Prostate gland (tissue), 2 donors: ENCODE data around the gene ST8SIA3. TPM values are rescaled to one million over a fixed set of nuclear protein-coding genes. Genes with fewer than 3 reads are reported as not detected.

Experiments used
- DNase-seq: peaks from one replicate; pipeline ENCODE4 v3.0.0-alpha.2; 2019; ENCODE audit warnings: low spot score
- H3K27ac ChIP-seq, 2 donors: fragments of 200-600 bp; sonication (generic); 2 replicates each; pipeline ENCODE4 v1.5.1; 2017 to 2019
- H3K27me3 ChIP-seq: fragments of 200-600 bp; sonication (generic); replicated peaks from 2 replicates; pipeline ENCODE4 v1.5.1; 2019; ENCODE audit not compliant: insufficient read depth
- H3K36me3 ChIP-seq, 2 donors: fragments of 200-600 bp; sonication (generic); 1 replicate in 1 of 2; 2 replicates in 1 of 2; pipeline versions ENCODE4 v1.5.1 to v1.8.1; 2017 to 2019
- H3K4me1 ChIP-seq: fragments of 200-600 bp; sonication (generic); replicated peaks from 2 replicates; pipeline ENCODE4 v1.5.1; 2019
- H3K4me3 ChIP-seq, 2 donors: fragments of 200-600 bp; sonication (generic); 2 replicates each; pipeline ENCODE4 v1.5.1; 2017 to 2019
- H3K9me3 ChIP-seq: fragments of 200-600 bp; sonication (generic); 2 replicates; pipeline ENCODE4 v1.5.1; 2017
- POLR2A ChIP-seq: fragments of 450-650 bp; IDR thresholded peaks from one replicate; pipeline ENCODE4 v1.6.1; 2016; ENCODE audit warnings: antibody characterized with exemption, mild to moderate bottlenecking
- POLR2AphosphoS5 ChIP-seq: sonication (generic); formaldehyde crosslinking; IDR thresholded peaks from one replicate; pipeline ENCODE4 v1.6.1; 2017; ENCODE audit warnings: antibody characterized with exemption
- WGBS: methylation state at CpG from one replicate; pipeline ENCODE4 v1.1.5; 2018; 5-methylcytosine and 5-hydroxymethylcytosine counted together
- intact Hi-C: fragments of 100-400 bp; cut with DNase I; formaldehyde crosslinking; loops from one replicate; pipeline ENCODE4 v1.14.2; 2022
- total RNA-seq, 2 donors: library from RNA; depleted of rRNA; stranded (reverse); fragments of >200 nt; gene quantifications; one replicate each; pipeline ENCODE4 v1.1.0, GENCODE V29; 2016
- TF ChIP-seq, protein P1 (sequence below), 4 experiments: fragments of 200-600 bp in 2 of 4; fragments of 450-650 bp in 2 of 4; sonication (generic) in 2 of 4; IDR thresholded peaks; 1 replicate in 3 of 4; 2 replicates in 1 of 4; pipeline ENCODE4 v1.5.1; 2016 to 2019; ENCODE audit warnings: antibody characterized with exemption in 4 of 4, mild to moderate bottlenecking in 2 of 4, moderate library complexity in 2 of 4

Gene ST8SIA3
- total RNA-seq, 2 donors from 2014 or later: 13.1 TPM; not detected in 1

DNA sequence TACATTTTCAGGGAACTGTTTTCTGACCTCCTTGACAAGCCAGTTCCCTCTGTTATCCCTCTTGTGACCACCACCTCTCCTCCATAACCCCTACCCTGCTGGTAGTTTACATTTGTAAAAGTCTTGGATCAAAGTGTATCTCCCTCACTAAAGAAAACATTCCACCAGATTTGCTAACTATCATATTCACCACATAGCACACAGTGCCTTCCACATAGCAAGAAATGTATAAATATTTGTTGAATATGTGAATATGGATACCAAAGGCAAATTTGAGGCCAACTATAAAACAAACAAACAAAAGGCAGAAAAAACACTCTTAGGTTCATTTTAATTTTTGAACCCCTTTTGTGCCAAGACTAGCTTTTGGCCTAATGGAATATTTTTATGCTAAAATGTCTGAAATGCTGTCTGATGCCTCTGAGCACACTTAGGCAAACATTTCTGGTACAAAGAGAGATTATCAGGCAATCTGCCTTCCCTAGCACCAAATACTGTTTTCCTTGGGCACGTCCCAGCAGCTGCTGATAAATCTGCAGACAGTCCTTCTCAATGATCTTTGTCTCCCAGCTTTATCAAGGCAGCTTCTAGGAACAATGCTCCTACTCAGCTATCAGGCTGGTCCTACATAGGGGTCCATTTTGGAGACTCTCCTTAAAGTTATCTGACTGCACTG lies 26.7 kb upstream of the ST8SIA3 start:
- Histone ChIP-seq H3K4me1 (no peaks in the 10 kb centered on the region), H3K4me3 (no peak overlapping the region), H3K27ac (no peak overlapping the region), H3K36me3 (no peaks in the 10 kb centered on the region), H3K9me3 (no peaks in the 10 kb centered on the region), H3K27me3 (no peaks in the 10 kb centered on the region)
- TF ChIP-seq POLR2A: no peak
- TF ChIP-seq POLR2AphosphoS5: no peak
- TF ChIP-seq, protein P1, sequence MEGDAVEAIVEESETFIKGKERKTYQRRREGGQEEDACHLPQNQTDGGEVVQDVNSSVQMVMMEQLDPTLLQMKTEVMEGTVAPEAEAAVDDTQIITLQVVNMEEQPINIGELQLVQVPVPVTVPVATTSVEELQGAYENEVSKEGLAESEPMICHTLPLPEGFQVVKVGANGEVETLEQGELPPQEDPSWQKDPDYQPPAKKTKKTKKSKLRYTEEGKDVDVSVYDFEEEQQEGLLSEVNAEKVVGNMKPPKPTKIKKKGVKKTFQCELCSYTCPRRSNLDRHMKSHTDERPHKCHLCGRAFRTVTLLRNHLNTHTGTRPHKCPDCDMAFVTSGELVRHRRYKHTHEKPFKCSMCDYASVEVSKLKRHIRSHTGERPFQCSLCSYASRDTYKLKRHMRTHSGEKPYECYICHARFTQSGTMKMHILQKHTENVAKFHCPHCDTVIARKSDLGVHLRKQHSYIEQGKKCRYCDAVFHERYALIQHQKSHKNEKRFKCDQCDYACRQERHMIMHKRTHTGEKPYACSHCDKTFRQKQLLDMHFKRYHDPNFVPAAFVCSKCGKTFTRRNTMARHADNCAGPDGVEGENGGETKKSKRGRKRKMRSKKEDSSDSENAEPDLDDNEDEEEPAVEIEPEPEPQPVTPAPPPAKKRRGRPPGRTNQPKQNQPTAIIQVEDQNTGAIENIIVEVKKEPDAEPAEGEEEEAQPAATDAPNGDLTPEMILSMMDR (IDR thresholded peaks at IDR 0.05): no peak
- intact Hi-C loops: no loop called here
- no peak for DNase-seq
- 11% methylated on average over 1 of the region's 1 CpG for WGBS

- no peaks in the 10 kb centered on the region for H3K4me1 ChIP-seq
- no peak overlapping the region for H3K27ac ChIP-seq
- no peak overlapping the region for H3K4me3 ChIP-seq
- H3K36me3 ChIP-seq: no peaks in the 10 kb centered on the region
- no peak for DNase-seq
- no peaks in the 10 kb centered on the region for H3K27me3 ChIP-seq
- intact Hi-C loops: no loop called here
- H3K9me3 ChIP-seq: no peaks in the 10 kb centered on the region
- TF ChIP-seq, protein P1 (IDR thresholded peaks at IDR 0.05): no peak
- TF ChIP-seq POLR2A: no peak
- no peak for TF ChIP-seq POLR2AphosphoS5
- 59% methylated on average over 8 of the region's 8 CpGs for WGBS
Measured at GRCh38 chr18:57326718-57327323, 25.5 kb upstream of the ST8SIA3 start.

DNA sequence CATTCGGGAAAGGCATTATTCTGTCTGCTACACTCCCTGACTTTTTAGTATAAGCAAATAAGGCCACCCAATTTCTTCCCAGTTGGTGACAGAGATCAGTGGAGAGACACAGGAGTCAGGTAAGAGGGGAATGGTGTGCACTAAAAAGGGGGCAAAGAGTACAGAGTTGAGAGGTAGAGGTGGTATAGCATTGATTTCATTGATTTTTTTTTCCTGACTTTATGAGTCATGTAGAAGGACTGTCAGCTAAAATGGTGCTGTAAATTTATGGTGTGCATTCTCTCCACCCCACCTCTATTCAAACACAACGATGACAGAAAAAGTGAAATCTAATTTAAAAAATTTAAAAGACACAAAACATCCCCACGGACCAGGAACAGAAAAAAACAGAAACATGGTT lies 23.7 kb upstream of the ST8SIA3 start:
- no peak for DNase-seq
- Histone ChIP-seq H3K9me3 (no peaks in the 10 kb centered on the region), H3K4me3 (no peak overlapping the region), H3K27ac (no peak overlapping the region), H3K36me3 (no peaks in the 10 kb centered on the region), H3K27me3 (no peaks in the 10 kb centered on the region), H3K4me1 (no peaks in the 10 kb centered on the region)
- WGBS: 75% methylated on average over 3 of the region's 3 CpGs
- intact Hi-C loops: no loop called here
- no peak for TF ChIP-seq POLR2AphosphoS5
- no peak for TF ChIP-seq POLR2A
- TF ChIP-seq, protein P1 (IDR thresholded peaks at IDR 0.05): no peak

- H3K27me3 ChIP-seq: no peaks in the 10 kb centered on the region
- H3K4me3 ChIP-seq: no peak overlapping the region
- H3K9me3 ChIP-seq: no peaks in the 10 kb centered on the region
- no peaks in the 10 kb centered on the region for H3K36me3 ChIP-seq
- H3K4me1 ChIP-seq: no peaks in the 10 kb centered on the region
- 87% methylated on average over 5 of the region's 5 CpGs for WGBS
- no peak overlapping the region for H3K27ac ChIP-seq
- no peak for TF ChIP-seq POLR2A
- TF ChIP-seq, protein P1 (IDR thresholded peaks at IDR 0.05): no peak
- TF ChIP-seq POLR2AphosphoS5: no peak
- intact Hi-C loops: no loop called here
- DNase-seq: no peak
Measured at GRCh38 chr18:57329856-57330255, 22.5 kb upstream of the ST8SIA3 start.

DNA sequence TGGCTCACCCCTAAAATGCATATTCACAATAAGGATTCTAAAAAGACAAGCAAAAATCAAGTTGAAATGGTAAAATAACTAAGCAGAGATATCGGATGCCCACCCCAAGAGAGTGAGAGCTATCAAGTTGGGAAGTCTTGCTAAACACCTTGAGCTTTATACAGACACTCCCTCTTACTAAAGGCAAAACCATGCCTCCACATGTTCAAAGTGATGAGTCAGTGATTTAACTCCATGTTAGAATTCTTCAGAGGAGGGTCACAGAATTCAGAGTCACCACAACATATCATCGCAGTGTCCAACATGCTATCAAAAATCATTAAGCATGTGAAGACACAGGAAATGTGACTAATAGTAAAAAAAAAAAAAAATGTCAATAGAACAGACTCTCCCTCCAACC lies 20.6 kb upstream of the ST8SIA3 start:
- no peak overlapping the region for H3K27ac ChIP-seq
- no peak overlapping the region for H3K4me3 ChIP-seq
- 97% methylated on average over 2 of the region's 2 CpGs for WGBS
- H3K27me3 ChIP-seq: no peaks in the 10 kb centered on the region
- H3K36me3 ChIP-seq: no peaks in the 10 kb centered on the region
- no peak for DNase-seq
- TF ChIP-seq, protein P1 (IDR thresholded peaks at IDR 0.05): no peak
- TF ChIP-seq POLR2AphosphoS5 (no peak), POLR2A (no peak)
- no peaks in the 10 kb centered on the region for H3K4me1 ChIP-seq
- H3K9me3 ChIP-seq: no peaks in the 10 kb centered on the region
- intact Hi-C loops: no loop called here
